CD14-positive monocyte (primary cell): ENCODE measurements around the gene NDUFS6. TPM values are rescaled to one million over a fixed set of nuclear protein-coding genes. Genes with fewer than 3 reads are reported as not detected.

Experiments used
- DNase-seq, 3 donors: peaks; one replicate each; pipeline ENCODE4 v3.0.0-alpha.2; 2011 to 2022
- H2AFZ ChIP-seq: 2 replicates; pipeline ENCODE4 v1.6.0; 2012; ENCODE audit warnings: mild to moderate bottlenecking, low read depth, low read length, inconsistent platforms; ENCODE audit not compliant: insufficient read depth, poor library complexity, severe bottlenecking
- H3K27ac ChIP-seq, 2 donors: 1 replicate in 1 of 2; 2 replicates in 1 of 2; pipeline ENCODE4 v1.5.1; 2012 to 2013; ENCODE audit warnings: low read length in 2 of 2, control low read depth in 1 of 2, inconsistent platforms in 1 of 2, low read depth in 1 of 2, mild to moderate bottlenecking in 1 of 2
- H3K27me3 ChIP-seq, 2 donors: one replicate each; pipeline versions ENCODE4 v1.6.0 to v1.6.1; 2011 to 2013; ENCODE audit warnings: low read length in 2 of 2; ENCODE audit not compliant: control insufficient read depth in 2 of 2, insufficient read depth in 2 of 2
- H3K36me3 ChIP-seq, 2 donors: replicated peaks in 1 of 2; 1 replicate in 1 of 2; 2 replicates in 1 of 2; pipeline versions ENCODE4 v1.5.1 to v1.6.1; 2012 to 2013; ENCODE audit warnings: low read length in 2 of 2, control low read depth in 1 of 2, inconsistent platforms in 1 of 2, mild to moderate bottlenecking in 1 of 2; ENCODE audit not compliant: insufficient read depth in 2 of 2, control insufficient read depth in 1 of 2
- H3K4me1 ChIP-seq, 2 donors: 1 replicate in 1 of 2; 2 replicates in 1 of 2; pipeline versions ENCODE4 v1.5.1 to v1.6.1; 2012 to 2013; ENCODE audit warnings: low read length in 2 of 2, control low read depth in 1 of 2, inconsistent platforms in 1 of 2, mild to moderate bottlenecking in 1 of 2, moderate library complexity in 1 of 2; ENCODE audit not compliant: insufficient read depth in 2 of 2, control insufficient read depth in 1 of 2
- H3K4me2 ChIP-seq: replicated peaks from 2 replicates; pipeline ENCODE3; 2012; ENCODE audit warnings: low read length, moderate library complexity, mild to moderate bottlenecking; ENCODE audit not compliant: poor library complexity, severe bottlenecking; ENCODE audit errors: extremely low read depth
- H3K4me3 ChIP-seq, 3 experiments: fragments of 200-600 bp in 1 of 3; sonication (generic) in 1 of 3; replicated peaks in 1 of 3; 1 replicate in 2 of 3; 2 replicates in 1 of 3; pipeline ENCODE4 v1.5.1; 2011 to 2013; ENCODE audit warnings: low read length in 3 of 3, mild to moderate bottlenecking in 3 of 3, control low read depth in 2 of 3, low read depth in 2 of 3, inconsistent platforms in 1 of 3, moderate library complexity in 1 of 3
- H3K79me2 ChIP-seq: 2 replicates; pipeline ENCODE4 v1.6.0; 2012; ENCODE audit warnings: mild to moderate bottlenecking, control low read depth, inconsistent platforms, low read length, moderate library complexity; ENCODE audit not compliant: insufficient read depth
- H3K9ac ChIP-seq: 2 replicates; pipeline ENCODE4 v1.6.0; 2017; ENCODE audit warnings: low read length, mild to moderate bottlenecking; ENCODE audit not compliant: insufficient read depth, poor library complexity, severe bottlenecking
- H3K9me3 ChIP-seq, 2 donors: replicated peaks in 1 of 2; 1 replicate in 1 of 2; 2 replicates in 1 of 2; pipeline versions ENCODE4 v1.5.1 to v1.6.1; 2012 to 2013; ENCODE audit warnings: low read length in 2 of 2, control low read depth in 1 of 2; ENCODE audit not compliant: control insufficient read depth in 1 of 2, insufficient read depth in 1 of 2
- H4K20me1 ChIP-seq: 2 replicates; pipeline ENCODE4 v1.6.0; 2012; ENCODE audit warnings: mild to moderate bottlenecking, low read length, control low read depth, moderate library complexity; ENCODE audit not compliant: insufficient read depth
- H3K27ac Mint-ChIP-seq, 7 donors: one replicate each; pipeline ENCODE4 v1.8.0; 2020; ENCODE audit warnings: mild to moderate bottlenecking in 7 of 7, mixed read lengths in 7 of 7, moderate library complexity in 6 of 7, inconsistent platforms in 2 of 7
- H3K27me3 Mint-ChIP-seq, 3 donors: one replicate each; pipeline ENCODE4 v1.8.0; 2021 to 2022; ENCODE audit warnings: low read depth in 3 of 3, mild to moderate bottlenecking in 3 of 3, mixed read lengths in 3 of 3, moderate library complexity in 3 of 3, inconsistent platforms in 1 of 3
- H3K36me3 Mint-ChIP-seq, 2 donors: one replicate each; pipeline ENCODE4 v1.8.0; 2020; ENCODE audit warnings: mixed read lengths in 2 of 2, inconsistent platforms in 1 of 2, mild to moderate bottlenecking in 1 of 2
- H3K4me1 Mint-ChIP-seq: one replicate; pipeline ENCODE4 v1.8.0; 2020; ENCODE audit warnings: mild to moderate bottlenecking, mixed read lengths
- H3K4me3 Mint-ChIP-seq, 2 donors: one replicate each; pipeline ENCODE4 v1.8.0; 2020; ENCODE audit warnings: mild to moderate bottlenecking in 2 of 2, mixed read lengths in 2 of 2, moderate library complexity in 1 of 2
- H3K9me3 Mint-ChIP-seq, 7 donors: one replicate each; pipeline ENCODE4 v1.8.0; 2020 to 2022; ENCODE audit warnings: mixed read lengths in 7 of 7, mild to moderate bottlenecking in 6 of 7, moderate library complexity in 6 of 7, inconsistent platforms in 2 of 7
- WGBS: methylation state at CpG from one replicate; pipeline ENCODE4 v1.1.5; 2013; ENCODE audit warnings: missing lambda C conversion rate; ENCODE audit not compliant: insufficient coverage; 5-methylcytosine and 5-hydroxymethylcytosine counted together
- intact Hi-C, 2 donors: fragments of 100-400 bp; cut with micrococcal nuclease; formaldehyde crosslinking; loops; one replicate each; pipeline versions ENCODE4 v1.15.0 to v1.15.1; 2023
- polyA plus RNA-seq, 3 donors: library from polyadenylated mRNA; depleted of rRNA in 1 of 3; unstranded in 2 of 3; stranded (reverse) in 1 of 3; fragments of 300-500 nt in 2 of 3; fragments of >200 nt in 1 of 3; fragmentation: Illumina TruSeq in 2 of 3; gene quantifications; 1 replicate in 2 of 3; 2 replicates in 1 of 3; pipeline ENCODE4 v1.2.3, GENCODE V29; 2012 to 2021
- TF ChIP-seq, protein P1 (sequence below): fragments of 200-600 bp; IDR thresholded peaks from one replicate; pipeline ENCODE4 v1.8.0; 2022; ENCODE audit warnings: antibody characterized with exemption, mild to moderate bottlenecking

Gene NDUFS6
- polyA plus RNA-seq, 3 donors: 20.5 to 62.3 (median 62.2) TPM

- H3K4me3 ChIP-seq: no peak overlapping the region
- no peaks in the 10 kb centered on the region for H3K4me1 ChIP-seq
- H3K36me3 ChIP-seq: no peaks in the 10 kb centered on the region
- no peak overlapping the region for H3K9ac ChIP-seq
- intact Hi-C loops: no loop called here
- H3K27ac ChIP-seq: no peak overlapping the region
- peaks cover 0 to 3% of the 10 kb centered on the region in 2 donors for H3K27me3 ChIP-seq
- no peaks in the 10 kb centered on the region for H3K4me1 Mint-ChIP-seq
- H3K9me3 ChIP-seq: no peaks in the 10 kb centered on the region
- no peak overlapping the region for H3K4me3 Mint-ChIP-seq
- H3K79me2 ChIP-seq: no peaks in the 10 kb centered on the region
- peaks cover 2 to 11% (median 4%) of the 10 kb centered on the region in 3 donors for H3K27me3 Mint-ChIP-seq
- DNase-seq: no peak
- H3K36me3 Mint-ChIP-seq: no peaks in the 10 kb centered on the region
- H4K20me1 ChIP-seq: no peaks in the 10 kb centered on the region
- WGBS: 67% methylated on average over 2 of the region's 11 CpGs
- TF ChIP-seq, protein P1, sequence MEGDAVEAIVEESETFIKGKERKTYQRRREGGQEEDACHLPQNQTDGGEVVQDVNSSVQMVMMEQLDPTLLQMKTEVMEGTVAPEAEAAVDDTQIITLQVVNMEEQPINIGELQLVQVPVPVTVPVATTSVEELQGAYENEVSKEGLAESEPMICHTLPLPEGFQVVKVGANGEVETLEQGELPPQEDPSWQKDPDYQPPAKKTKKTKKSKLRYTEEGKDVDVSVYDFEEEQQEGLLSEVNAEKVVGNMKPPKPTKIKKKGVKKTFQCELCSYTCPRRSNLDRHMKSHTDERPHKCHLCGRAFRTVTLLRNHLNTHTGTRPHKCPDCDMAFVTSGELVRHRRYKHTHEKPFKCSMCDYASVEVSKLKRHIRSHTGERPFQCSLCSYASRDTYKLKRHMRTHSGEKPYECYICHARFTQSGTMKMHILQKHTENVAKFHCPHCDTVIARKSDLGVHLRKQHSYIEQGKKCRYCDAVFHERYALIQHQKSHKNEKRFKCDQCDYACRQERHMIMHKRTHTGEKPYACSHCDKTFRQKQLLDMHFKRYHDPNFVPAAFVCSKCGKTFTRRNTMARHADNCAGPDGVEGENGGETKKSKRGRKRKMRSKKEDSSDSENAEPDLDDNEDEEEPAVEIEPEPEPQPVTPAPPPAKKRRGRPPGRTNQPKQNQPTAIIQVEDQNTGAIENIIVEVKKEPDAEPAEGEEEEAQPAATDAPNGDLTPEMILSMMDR: no peak
- no peaks in the 10 kb centered on the region for H3K9me3 Mint-ChIP-seq
- H3K4me2 ChIP-seq: no peak overlapping the region
- no peak overlapping the region for H2AFZ ChIP-seq
- no peak overlapping the region for H3K27ac Mint-ChIP-seq
Observed at GRCh38 chr5:1783216-1783554, 18.0 kb upstream of the NDUFS6 start.

DNA sequence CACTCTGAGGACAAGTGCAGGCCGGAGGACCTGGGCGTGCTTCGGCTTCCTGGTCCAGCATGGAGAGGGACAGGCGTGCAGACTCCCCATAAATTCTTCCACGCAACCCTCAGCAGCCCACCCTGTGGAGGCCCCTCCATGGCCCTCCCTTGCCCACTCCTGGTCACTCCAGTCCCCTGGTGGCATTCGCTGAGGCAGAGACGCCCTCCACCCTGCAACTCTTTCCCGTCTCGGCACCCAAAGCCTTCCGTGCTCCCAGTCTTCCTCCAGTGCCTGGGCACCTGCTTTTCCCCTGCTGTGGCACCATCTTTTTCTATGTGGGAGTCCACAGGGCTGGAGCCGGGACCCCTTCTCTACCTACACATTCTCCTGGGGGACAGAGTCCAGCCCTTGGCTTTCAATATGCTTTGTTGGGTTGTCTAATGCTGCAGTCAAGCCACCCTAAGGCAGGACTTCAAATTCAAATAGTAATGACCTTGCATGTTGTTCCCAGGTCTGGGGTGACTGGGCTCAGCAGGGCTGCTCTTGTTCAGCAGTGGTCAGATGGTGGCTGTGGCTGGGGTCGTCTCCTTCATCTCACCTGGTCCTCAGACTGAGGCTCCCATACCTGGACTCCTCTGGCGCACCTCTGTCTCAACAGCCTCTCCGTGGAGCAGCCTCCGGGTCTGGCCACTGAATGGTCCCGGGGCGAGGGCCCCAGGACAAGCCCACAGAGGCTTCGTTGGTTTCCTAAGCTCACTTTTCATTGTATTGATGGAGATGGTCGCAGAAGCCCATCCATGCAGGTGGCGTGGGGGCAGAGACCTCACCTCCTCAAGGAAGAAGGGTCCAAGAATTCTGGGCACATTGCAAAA is 16.8 kb upstream of the NDUFS6 start:
- no peaks in the 10 kb centered on the region for H3K4me1 Mint-ChIP-seq
- H3K27me3 Mint-ChIP-seq: peaks cover 2 to 11% (median 6%) of the 10 kb centered on the region in 3 donors
- Histone ChIP-seq H3K27ac (no peak overlapping the region), H4K20me1 (no peaks in the 10 kb centered on the region), H3K27me3 (peaks cover 0 to 3% of the 10 kb centered on the region in 2 donors), H2AFZ (no peak overlapping the region), H3K4me1 (no peaks in the 10 kb centered on the region), H3K4me3 (no peak overlapping the region), H3K9ac (no peak overlapping the region), H3K79me2 (no peaks in the 10 kb centered on the region), H3K9me3 (no peaks in the 10 kb centered on the region), H3K4me2 (no peak overlapping the region), H3K36me3 (no peaks in the 10 kb centered on the region)
- no peak overlapping the region for H3K4me3 Mint-ChIP-seq
- 87% methylated on average over 19 of the region's 20 CpGs for WGBS
- TF ChIP-seq, protein P1: no peak
- no peaks in the 10 kb centered on the region for H3K9me3 Mint-ChIP-seq
- intact Hi-C loops: no loop called here
- H3K27ac Mint-ChIP-seq: no peak overlapping the region
- H3K36me3 Mint-ChIP-seq: no peaks in the 10 kb centered on the region
- DNase-seq: no peak
